HG02642 (cell line): ENCODE results near the gene SEMA5A.
A peak's percentile ranks its signal among the peaks of the same experiment; 100 is the strongest.

Source experiments
- ATAC-seq: cut with Tn5 transposase; IDR thresholded peaks from one replicate; pipeline ENCODE4 v1.9.1; 2021; ENCODE audit warnings: mild to moderate bottlenecking; ENCODE audit not compliant: unreplicated experiment, poor library complexity

The SEMA5A gene

DNA sequence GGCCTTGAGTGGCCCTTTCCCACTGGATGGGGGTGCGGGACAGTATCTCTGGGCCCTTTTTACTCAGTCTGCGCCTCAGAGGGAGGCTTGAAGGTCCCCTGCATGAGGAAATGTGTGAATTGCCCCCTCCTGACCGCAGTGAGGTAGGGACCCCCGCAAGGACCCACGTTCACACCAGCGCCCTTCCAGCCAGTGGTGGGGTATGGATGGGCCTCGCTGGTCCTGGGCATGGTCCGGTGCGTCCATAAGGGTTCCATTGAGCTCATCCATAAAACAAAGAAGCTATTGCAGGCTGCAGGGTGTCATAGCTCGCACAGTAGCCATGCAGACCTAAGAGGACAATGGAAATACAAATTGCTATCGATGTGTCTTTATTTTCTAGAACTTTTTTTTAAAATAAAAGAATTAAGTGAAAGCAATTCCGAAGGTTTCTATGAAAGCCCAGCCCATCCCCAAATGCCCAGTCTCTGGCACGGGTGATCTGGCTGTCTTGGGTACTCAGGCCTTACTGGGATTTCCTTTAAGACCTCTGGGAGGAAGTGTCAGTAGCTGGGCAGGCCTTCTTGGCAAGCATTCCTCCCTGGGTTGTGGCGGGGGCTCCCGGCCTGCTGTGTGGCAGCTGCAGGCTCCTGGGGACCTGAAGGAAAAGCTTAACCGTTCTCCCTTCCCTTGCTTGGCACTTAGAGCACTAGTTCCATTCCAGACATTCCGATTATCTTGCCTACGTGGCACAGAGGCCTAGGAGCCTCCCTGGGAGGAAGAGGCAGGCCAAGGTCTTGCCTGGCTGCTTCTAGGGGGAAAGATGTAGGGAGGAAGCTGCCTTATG, 1.5 kb upstream of the SEMA5A start:
- ATAC-seq, result no peak

DNA sequence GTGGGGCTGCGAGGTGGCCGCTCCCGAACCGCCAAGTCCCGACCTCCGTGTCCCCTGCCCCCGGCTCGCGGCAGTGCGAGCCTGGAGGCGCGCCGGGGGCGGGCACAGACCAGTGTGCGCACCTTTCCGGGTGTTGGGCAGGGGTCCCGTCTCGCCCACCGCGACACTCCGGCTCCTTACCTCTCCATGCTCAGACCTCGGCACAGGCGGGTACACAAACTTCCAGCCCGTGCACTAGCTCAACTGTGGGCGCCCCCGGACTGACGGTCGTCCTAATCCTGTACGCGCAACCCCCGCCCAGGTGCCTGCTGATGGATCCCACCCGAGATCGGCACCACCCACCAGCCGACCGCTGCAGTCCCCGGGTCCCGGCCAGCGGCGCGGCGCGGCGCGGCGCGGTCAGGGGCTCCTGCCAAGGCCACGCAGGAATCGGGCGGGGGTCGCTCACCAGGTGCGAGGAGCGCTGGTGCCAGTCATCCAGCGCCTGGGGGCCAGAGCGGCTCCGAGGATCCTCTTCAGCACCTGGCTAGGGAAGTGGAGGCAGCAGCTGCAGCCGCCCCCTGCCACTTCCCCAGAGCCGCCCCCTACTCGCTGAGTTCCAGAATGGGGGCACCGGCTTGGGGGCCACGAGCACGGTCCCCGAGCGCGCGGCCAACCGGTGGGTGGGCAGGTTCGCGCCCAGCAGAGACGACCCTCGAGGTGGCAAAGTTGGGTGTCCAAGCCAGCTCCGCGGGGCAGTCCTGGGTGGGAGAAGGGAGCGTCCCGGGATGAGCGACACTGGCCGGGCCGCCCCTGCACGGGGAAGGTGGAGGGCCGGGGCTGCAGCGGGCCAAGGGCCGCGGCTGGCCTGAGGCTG, 511 bp downstream of the SEMA5A start:
- ATAC-seq, result peak; percentile 19

DNA sequence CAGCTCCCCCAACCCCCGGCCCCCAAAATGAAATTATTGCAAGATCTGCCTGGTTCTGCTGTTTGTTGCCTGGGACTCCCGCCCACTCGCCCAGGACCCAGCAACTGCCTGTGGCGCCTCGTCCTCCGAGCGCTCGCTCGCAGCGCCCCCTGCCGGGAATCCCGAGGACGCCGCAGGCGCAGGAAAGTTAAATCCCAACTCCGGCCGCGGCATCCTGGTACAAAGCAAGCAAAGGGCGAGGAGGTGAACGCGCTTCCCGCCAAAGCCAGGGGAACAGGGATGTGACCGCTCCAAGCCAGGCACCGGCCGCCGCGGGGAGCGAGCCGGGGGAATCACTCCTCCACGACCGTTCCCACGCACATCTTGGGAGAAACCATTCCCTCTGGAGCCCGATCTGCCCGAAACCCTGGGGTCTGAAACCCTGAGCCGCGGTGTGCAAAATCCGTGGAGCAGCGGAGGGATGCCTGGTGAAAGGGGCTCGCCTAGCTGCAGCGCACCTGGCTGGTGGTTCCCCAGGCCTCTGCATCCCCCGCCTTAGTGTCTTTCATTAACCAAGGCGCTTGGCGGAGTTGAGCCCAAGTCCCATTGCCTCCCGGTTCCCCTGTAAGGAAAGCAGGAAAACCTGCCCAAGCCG, 1.3 kb downstream of the SEMA5A start:
- ATAC-seq, result peak; percentile 79

DNA sequence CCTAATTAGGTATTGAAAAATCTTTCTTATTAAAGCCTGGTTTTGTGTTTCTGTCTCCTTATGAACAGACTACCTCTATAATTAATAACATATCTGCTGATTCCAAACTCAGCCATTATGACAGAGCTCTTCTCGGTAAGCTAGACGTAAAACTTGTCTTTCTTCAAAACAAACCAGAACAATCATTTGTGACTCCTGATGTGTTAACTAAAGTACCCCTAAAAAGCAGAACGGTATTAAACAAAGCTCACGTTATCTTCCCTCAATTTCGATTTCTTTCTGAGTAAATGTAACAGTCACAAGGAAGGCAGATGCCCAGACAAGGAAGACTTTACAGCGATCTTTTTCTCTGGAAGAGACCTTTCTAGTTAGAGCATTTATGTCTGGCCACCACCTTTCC, 1.8 kb downstream of the SEMA5A start:
- no peak for ATAC-seq

DNA sequence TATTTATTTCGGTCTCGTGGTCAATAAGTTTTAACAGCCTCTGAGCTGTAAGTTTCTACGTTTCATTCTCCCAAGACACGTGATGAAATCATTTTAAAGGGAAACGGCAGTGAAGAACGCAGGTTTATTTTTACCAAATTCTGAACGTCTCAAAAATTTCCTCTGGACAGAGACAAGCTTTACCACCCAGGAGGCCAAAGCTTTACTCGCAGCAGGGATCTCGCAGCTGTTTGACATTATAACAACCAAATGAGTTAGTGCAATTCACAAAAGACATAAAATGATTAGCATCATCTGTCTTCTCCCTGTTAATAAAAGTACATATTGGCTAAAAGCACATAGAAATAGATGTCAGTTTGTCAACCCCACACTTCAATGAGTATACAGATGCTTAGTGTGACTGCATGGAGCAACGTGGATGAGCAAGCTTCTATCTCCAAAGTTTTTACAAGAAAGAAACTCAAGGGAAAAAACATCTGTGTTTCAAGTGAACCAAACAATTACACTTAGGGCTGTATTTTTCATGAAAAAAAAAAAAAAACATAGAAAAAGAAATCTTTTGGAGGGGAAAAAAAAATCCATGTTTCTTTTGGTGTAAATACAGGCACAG, 2.5 kb downstream of the SEMA5A start:
- no peak for ATAC-seq

DNA sequence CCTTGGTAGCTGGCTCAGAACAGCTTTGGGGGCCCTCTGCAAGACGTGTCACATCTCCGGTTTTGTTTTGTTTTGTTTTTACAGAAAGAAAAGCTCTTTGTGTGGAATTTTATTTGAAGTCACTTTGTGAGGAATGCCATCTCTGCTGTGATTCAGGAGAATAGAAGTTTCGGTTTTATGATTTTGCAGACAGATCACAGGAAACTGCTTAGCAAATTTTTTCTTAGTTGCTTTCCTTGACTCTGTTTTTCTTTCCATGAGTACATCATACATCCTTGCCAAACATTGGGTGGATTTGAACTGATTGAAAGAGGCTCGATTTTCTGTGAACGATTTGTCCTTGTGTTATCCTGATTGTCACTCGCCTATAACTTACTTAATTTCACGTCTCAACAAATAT, 5.1 kb downstream of the SEMA5A start:
- ATAC-seq, result no peak

DNA sequence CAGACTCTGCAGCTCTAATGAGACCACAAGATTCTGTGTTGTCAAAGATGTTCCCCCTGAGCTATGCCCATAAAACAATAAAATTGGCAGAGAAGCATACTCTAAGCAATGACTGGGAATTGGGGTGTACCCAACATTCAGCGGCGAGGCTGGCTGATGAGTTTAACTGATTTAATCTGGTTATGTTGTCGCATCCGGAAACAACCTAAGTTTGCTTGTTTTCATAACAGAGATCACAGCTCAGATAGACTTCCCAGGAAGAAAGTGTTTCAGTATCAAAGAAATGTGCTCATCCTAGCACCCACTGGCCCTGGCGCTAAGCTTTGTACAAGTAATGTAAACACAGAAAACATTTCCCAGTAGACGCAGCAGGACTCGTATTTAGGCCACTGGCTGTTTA, 7.4 kb downstream of the SEMA5A start:
- ATAC-seq, result no peak

DNA sequence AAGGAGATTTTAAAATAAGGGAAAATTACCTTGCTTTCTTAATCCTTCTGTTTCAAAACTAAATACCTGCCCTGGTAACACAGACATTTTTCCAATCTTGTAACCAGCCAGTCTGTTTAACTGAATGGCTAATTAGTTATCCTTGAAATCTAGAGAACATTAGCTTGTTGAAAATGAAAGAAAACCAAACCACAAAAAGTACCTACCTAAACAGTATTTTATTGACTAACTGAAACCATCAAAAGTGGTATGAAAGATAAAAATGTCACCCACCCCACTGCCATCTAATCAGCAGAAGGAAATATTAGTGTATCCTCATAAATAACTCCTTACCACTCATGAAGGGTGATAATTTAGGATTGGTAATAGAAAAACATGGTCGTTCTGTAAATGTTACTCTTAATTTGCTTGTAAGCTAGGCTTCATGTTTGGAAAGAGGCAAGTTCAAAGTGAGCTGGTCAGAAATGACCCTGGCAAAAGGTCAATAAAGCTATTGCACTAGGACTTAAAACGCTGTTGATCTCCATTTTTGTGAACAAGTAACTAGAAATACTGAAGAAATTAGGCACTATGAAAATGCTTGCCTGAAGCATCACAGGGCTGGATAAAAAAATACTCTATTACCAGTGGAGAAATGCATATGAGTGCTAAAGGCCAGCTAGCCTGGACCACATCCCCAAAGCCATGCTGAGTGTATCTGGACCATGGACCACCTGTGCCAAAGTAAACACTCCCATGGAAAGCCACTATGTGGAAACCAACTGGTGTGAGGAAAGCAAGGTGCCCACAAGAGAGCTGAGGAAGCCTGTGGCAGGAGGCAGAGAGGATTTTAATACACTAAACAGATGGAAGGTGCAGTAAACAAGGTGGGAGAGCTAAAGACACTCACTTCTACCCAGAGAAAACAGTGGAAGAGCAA, 8.4 kb downstream of the SEMA5A start:
- ATAC-seq, result no peak

DNA sequence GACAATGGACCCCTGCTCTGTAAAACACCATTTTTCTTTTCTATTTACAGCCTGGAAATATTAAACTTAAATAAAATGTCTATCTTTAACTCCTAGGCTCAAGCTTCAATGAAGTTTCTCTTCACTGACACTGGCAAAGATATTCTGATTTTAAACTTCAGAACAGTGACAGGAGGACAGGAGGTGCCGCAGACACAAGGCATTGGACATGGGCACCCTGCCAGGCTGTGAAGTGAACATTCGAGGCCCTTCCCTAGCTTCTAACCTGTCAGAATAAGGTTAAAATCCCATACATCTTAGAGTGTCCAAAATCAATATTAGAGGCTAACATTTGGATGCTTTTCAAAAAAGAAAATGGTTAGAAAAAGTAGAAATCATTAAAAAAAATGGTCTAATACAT, 9.2 kb downstream of the SEMA5A start:
- no peak for ATAC-seq

DNA sequence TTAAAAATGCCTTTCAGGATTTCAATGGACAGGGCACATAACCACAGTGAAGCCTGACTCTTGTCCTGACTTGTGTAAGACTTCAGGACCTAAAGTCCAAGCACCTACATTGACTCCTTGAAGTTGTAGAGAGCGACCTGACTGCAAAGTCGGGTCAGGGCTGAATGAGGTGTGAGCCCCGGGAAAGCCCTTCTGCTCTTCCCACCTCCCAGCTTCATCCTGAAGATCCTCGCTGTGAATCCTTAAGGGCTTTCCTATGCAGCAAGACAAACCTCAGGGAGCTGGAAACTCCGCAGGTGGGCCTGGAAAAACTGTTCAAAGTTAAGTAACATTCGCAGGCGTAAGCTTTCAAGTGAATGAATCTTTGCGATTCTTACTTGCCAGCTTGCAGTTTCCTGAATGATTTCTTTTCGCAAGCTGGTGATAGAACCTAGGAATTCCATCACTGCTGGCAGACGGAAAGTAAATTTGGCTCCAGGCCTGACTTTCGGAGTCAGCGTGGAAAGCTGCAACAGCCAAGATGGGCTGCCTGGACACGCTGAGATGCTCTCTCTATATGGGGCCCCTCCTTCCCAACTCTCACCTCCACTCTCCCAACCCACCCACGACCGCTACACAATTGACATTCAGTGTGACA, 10.9 kb downstream of the SEMA5A start:
- no peak for ATAC-seq

DNA sequence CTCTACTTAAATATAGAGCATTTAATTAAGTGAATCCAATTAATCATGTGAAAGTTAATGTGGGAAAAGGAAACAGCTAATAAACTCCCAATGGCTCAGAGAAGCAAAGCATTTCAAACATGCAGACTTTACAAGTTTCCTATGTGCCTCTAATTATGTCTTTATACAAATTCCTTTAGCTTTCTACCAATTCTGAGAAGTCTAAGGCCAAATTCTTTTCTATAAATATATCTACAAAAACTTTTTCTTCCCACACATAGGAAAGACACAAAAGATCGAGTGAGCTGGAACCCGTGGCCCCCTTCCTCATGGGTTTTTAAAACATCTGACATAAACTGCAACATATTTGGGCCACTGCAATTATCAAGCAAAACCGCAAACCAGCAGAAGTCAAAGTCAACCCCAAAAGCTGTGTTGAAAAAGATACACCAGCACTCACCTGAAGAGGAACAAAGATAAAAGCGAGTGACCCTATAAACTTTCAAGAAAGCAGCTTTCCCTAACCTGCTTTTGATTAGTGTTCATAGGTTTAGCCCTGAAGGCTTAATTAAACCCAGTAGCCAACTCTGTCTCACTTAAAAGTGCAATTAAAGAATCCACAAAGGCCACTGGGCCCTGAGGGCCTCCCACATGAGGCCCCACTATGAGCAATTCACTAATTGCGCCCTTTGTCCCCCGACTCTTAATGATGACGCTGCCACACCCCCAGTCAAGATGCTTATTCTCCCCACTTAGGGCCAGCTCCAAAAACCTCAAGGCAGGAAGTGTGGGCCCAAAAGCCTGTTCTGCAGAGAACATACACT, 12.1 kb downstream of the SEMA5A start:
- ATAC-seq, result no peak

DNA sequence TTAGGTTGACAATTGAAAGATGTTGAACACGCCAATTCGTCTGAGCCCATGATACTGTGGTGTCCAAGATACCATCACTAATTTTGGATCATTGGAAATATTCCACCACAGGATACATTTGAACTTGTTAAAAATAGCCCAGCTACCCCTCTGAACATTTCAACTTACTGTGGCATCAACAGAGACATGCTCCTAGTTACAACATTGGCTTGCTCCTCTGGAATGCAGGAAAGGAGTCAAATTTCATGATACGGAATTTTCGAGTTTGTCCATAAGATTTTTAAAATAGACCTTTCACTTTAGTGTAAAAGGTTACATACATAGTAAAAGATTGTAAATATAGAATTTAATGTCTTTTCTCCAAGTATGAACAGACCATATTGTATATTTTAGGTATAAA, 12.8 kb downstream of the SEMA5A start:
- ATAC-seq, result no peak

DNA sequence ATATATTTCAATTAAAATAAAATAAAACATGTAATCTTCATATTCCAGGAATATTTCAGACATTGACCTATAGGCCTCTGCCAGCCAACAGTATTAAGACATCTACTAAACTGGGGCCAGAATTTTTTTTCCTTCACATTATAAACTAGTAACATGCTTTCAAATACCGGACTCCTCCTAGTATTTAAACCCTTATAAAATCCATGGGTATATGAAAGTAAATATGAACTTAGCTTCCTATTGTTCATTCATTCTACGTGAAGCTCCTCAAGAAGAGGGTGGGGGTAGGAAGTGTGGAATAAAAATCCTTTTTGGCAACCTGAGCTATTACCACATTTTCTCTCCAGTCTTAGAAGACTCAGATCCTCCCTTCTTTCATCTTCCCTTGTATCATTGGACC, 16.4 kb downstream of the SEMA5A start:
- ATAC-seq, result no peak

DNA sequence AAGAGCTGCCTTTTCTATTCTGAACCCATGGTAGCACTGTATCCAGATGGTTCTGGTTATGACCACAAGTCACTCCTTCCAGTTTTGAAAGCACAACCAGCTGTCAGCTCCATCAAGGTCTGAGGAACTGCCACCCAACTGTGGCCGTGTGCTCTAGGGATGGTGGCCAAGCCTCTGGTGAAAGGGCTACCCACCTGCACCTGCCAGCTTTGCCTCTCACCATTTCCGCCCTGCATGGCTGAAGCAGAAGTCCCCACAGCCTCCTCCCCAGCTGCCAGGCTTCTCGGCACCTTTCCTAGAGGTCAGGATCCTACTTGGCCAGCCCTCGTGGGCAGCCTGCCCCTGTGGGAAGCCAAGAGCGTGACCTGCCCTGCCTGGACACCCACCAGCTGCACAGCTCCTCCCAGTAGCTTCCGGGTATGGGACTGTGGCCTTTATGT, 16.8 kb downstream of the SEMA5A start:
- no peak for ATAC-seq

DNA sequence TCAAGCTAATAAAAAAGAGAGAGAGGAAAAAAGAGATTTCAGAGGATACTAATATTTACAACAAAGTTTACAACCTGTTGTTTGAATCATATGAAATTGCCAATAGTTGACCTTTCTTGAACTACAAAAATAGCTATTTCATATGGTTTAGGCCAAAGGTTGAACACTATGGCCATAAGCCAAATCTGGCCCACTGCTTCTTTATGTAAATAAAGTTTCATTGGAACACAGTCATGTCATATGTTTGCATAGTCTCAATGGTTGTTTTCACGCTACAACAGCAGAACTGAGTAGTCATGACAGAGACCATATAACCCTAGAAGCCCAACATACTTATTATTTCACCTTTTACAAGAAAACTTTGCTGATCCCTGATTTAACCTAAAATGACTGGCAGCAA, 20.9 kb downstream of the SEMA5A start:
- no peak for ATAC-seq

DNA sequence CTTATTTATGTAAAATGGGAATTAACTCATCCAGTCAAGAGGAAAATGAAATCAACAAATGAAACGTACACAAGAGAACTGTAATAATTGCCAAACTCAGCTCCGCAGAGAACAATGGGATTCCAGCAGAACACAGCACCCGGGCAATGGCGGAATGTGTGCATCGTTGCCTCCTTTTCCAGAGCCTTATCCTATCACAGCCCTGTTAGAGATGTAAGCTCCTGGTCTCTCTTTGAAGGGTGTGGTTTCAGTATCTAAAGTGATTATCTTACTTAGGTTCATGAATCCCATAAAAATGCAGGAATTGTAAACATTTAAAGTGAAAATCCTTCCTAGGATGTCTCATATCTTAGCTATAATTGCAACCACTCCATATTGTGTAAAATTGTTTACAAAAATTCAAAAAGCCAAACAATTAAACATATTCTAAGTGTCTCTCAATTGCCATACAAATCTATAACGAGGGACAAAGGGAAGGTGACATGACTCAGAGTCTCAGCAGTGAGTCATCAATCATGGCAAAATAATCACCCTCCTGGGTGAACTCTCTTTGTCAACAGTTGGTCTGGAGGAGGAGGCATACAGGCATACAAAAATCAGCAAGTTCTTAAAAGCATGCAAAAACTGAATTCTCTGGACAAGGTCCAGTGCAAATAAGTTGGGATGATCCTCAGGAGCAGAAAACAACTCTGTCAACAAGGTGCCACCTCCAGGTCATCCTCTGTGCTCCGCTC, 22.6 kb downstream of the SEMA5A start:
- ATAC-seq, result no peak

DNA sequence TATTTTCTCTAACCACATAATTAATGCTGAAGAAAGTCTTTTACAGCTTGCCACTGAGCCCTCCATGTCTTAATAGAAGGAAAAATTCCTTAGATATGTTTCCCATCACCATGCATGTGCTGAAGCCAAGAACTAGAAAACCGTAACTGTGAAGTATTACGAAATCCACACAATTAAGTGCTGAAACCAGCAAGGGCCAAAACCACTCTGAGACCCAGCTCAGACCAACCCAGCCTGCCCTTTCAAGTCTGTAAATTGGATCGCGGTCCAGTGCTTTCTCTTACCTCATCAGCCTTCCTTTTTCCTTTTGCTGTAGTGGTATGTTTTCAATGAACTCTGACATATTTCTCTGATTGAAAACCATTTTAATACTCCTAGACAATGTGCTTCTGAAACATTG, 26.3 kb downstream of the SEMA5A start:
- no peak for ATAC-seq

DNA sequence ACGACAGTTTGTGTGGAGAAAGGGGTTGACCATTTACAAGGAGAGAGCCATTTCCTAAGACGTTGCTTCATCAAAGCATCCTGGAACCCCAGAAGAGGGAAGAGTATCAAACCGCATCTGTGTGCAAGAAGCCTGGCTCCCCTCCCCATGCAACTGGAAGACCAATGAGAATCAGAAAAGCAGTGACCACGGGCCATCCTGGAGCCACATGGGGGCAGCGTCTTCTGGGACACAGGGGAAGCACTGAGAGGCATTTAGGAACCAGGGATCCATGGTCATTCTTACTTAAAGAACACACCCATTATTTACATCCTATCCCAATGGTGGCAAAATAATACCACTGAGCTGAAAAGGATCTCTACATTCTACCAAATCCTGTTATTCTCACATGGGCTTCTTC, 29.3 kb downstream of the SEMA5A start:
- no peak for ATAC-seq
